GM23338 (cell line): ENCODE results near the gene SPECC1. TPM values are rescaled to one million over a fixed set of nuclear protein-coding genes. Genes with fewer than 3 reads are reported as not detected.
A peak's percentile ranks its signal among the peaks of the same experiment; 100 is the strongest.

ENCODE experiments used
- ATAC-seq: fragments of 200-7000 bp; cut with Tn5 transposase; 3 replicates; pipeline ENCODE4 v1.9.1; 2020
- DNase-seq: peaks from one replicate; pipeline ENCODE4 v3.0.0-alpha.2; 2015; ENCODE audit warnings: low spot score
- H2AFZ ChIP-seq: fragments of 200-600 bp; sonication (generic); 2 replicates; pipeline ENCODE4 v1.8.0; 2016; ENCODE audit warnings: antibody characterized with exemption, mild to moderate bottlenecking, moderate library complexity
- H3F3A ChIP-seq: fragments of 200-600 bp; sonication (generic); replicated peaks from 2 replicates; pipeline ENCODE4 v1.8.0; 2017; ENCODE audit warnings: antibody characterized with exemption, mixed run types, low read depth
- H3K27ac ChIP-seq: fragments of 200-600 bp; sonication (generic); 2 replicates; pipeline ENCODE4 v1.6.1; 2016; ENCODE audit warnings: low read depth
- H3K27me3 ChIP-seq: fragments of 200-600 bp; sonication (generic); 2 replicates; pipeline ENCODE4 v1.8.0; 2016; ENCODE audit warnings: mild to moderate bottlenecking, mixed run types, moderate library complexity; ENCODE audit not compliant: insufficient read depth
- H3K36me3 ChIP-seq: fragments of 200-600 bp; sonication (generic); 2 replicates; pipeline ENCODE4 v1.8.0; 2016; ENCODE audit warnings: mild to moderate bottlenecking; ENCODE audit not compliant: insufficient read depth
- H3K4me1 ChIP-seq: fragments of 200-600 bp; sonication (generic); 2 replicates; pipeline ENCODE4 v1.8.0; 2016; ENCODE audit warnings: mild to moderate bottlenecking, moderate library complexity; ENCODE audit not compliant: insufficient read depth
- H3K4me2 ChIP-seq: fragments of 200-600 bp; sonication (generic); 2 replicates; pipeline ENCODE4 v1.7.1; 2017; ENCODE audit warnings: mixed run types
- H3K4me3 ChIP-seq: fragments of 200-600 bp; sonication (generic); 2 replicates; pipeline ENCODE4 v1.6.1; 2016; ENCODE audit warnings: mixed run types
- H3K79me2 ChIP-seq: fragments of 200-600 bp; sonication (generic); replicated peaks from 2 replicates; pipeline ENCODE4 v1.8.0; 2017; ENCODE audit warnings: mild to moderate bottlenecking; ENCODE audit not compliant: insufficient read depth
- H3K9me2 ChIP-seq: fragments of 200-600 bp; sonication (generic); 2 replicates; pipeline ENCODE4 v1.8.0; 2017; ENCODE audit not compliant: insufficient read depth
- H4K20me1 ChIP-seq: fragments of 200-600 bp; sonication (generic); replicated peaks from 2 replicates; pipeline ENCODE4 v1.8.0; 2017; ENCODE audit warnings: mild to moderate bottlenecking; ENCODE audit not compliant: insufficient read depth
- H3K27ac Mint-ChIP-seq: 2 replicates; pipeline ENCODE4 v1.8.0; 2020; ENCODE audit warnings: inconsistent platforms, mild to moderate bottlenecking, moderate library complexity, mixed read lengths
- H3K27me3 Mint-ChIP-seq: 3 replicates; pipeline ENCODE4 v1.8.0; 2022; ENCODE audit warnings: low read depth, mild to moderate bottlenecking, moderate library complexity, mixed read lengths, inconsistent platforms; ENCODE audit not compliant: insufficient read depth, poor library complexity
- H3K36me3 Mint-ChIP-seq: 3 replicates; pipeline ENCODE4 v1.8.0; 2021; ENCODE audit warnings: low read depth, mild to moderate bottlenecking, inconsistent platforms, moderate library complexity, mixed read lengths
- H3K4me1 Mint-ChIP-seq: 3 replicates; pipeline ENCODE4 v1.8.0; 2020; ENCODE audit warnings: mild to moderate bottlenecking, inconsistent platforms, mixed read lengths
- H3K4me3 Mint-ChIP-seq: 3 replicates; pipeline ENCODE4 v1.8.0; 2021; ENCODE audit warnings: moderate library complexity, mild to moderate bottlenecking, inconsistent platforms, mixed read lengths
- H3K9me3 Mint-ChIP-seq: 3 replicates; pipeline ENCODE4 v1.8.0; 2020; ENCODE audit warnings: moderate library complexity, mild to moderate bottlenecking, inconsistent platforms, mixed read lengths
- CREB1 ChIP-seq: fragments of 250-450 bp; sonication (Bioruptor Pico); IDR thresholded peaks from 2 replicates; pipeline ENCODE4 v1.5.0; 2020; ENCODE audit warnings: low read depth, mild to moderate bottlenecking, moderate library complexity
- EZH2 ChIP-seq: fragments of 200-600 bp; sonication (generic); IDR thresholded peaks from one replicate; pipeline ENCODE4 v1.8.0; 2017; ENCODE audit warnings: antibody characterized with exemption, mild to moderate bottlenecking, low read depth; ENCODE audit not compliant: unreplicated experiment
- EZH2phosphoT487 ChIP-seq: fragments of 200-600 bp; sonication (generic); IDR thresholded peaks from one replicate; pipeline ENCODE4 v1.8.1; 2018; ENCODE audit warnings: antibody characterized with exemption; ENCODE audit not compliant: unreplicated experiment
- NANOG ChIP-seq: IDR thresholded peaks from 2 replicates; pipeline ENCODE4 v1.6.1; 2016; ENCODE audit warnings: antibody characterized with exemption, borderline replicate concordance
- POLR2AphosphoS5 ChIP-seq: IDR thresholded peaks from 2 replicates; pipeline ENCODE4 v1.6.1; 2016; ENCODE audit warnings: antibody characterized with exemption, low read depth
- STAT1 ChIP-seq: IDR thresholded peaks from one replicate; pipeline ENCODE4 v1.6.1; 2016; ENCODE audit warnings: antibody characterized with exemption; ENCODE audit not compliant: unreplicated experiment
- ZNF114 ChIP-seq: fragments of 250-450 bp; sonication (Bioruptor Pico); IDR thresholded peaks from 2 replicates; pipeline ENCODE4 v1.5.0; 2020; ENCODE audit warnings: mild to moderate bottlenecking, moderate library complexity
- ZNF331 ChIP-seq: fragments of 250-450 bp; sonication (Bioruptor Pico); IDR thresholded peaks from 2 replicates; pipeline ENCODE4 v1.5.0; 2020; ENCODE audit warnings: low read depth, mild to moderate bottlenecking, moderate library complexity
- polyA plus RNA-seq: library from polyadenylated mRNA; unstranded; fragments of >200 nt; fragmentation: Nextera tagmentation; extraction: Ambion mirVana; gene quantifications from 2 replicates; pipeline ENCODE4 v1.2.1, GENCODE V29; 2016
- total RNA-seq: library from RNA; depleted of rRNA; stranded (reverse); fragments of >200 nt; shearing (Covaris generic); gene quantifications from 2 replicates; pipeline ENCODE4 v1.2.3, GENCODE V29; 2014
- TF ChIP-seq, protein P1 (sequence below): fragments of 250-450 bp; sonication (Bioruptor Pico); IDR thresholded peaks from 2 replicates; pipeline ENCODE4 v1.5.0; 2020; ENCODE audit warnings: mild to moderate bottlenecking, moderate library complexity
- TF ChIP-seq, protein P2 (sequence below), 2 experiments: fragments of 200-600 bp in 1 of 2; sonication (generic) in 1 of 2; conservative IDR thresholded peaks; 2 replicates each; pipeline versions ENCODE4 v1.5.1 to v1.6.1; 2016 to 2017; ENCODE audit warnings: antibody characterized with exemption in 2 of 2, low read depth in 2 of 2, mild to moderate bottlenecking in 2 of 2, moderate library complexity in 1 of 2
- TF ChIP-seq, protein P3 (sequence below): IDR thresholded peaks from 2 replicates; pipeline ENCODE4 v1.6.1; 2016; ENCODE audit warnings: antibody characterized with exemption

The SPECC1 gene
- total and polyA plus RNA-seq, 2 experiments from 2014 or later: 42.6 to 101 TPM

DNA sequence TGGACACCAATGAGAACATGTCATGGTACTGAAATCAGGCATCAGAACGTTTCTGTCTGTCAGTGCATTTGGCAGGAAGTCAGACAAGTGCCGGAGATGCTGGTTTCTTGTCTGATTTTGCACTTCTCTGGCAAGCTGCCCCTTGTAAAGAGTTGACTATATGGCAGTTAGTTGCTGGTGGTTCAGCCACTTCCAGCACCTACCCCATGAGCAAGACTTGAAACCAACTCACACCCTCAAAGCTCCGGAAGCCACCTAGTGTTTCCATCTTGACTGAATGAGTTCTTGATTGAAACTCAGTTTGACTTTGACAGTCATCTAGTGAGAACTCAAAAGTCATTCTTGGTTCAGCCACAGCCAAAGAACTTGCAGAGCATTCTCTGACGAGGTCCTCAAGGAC lies 225.1 kb downstream of the SPECC1 start (continued):
- TF ChIP-seq, protein P1, sequence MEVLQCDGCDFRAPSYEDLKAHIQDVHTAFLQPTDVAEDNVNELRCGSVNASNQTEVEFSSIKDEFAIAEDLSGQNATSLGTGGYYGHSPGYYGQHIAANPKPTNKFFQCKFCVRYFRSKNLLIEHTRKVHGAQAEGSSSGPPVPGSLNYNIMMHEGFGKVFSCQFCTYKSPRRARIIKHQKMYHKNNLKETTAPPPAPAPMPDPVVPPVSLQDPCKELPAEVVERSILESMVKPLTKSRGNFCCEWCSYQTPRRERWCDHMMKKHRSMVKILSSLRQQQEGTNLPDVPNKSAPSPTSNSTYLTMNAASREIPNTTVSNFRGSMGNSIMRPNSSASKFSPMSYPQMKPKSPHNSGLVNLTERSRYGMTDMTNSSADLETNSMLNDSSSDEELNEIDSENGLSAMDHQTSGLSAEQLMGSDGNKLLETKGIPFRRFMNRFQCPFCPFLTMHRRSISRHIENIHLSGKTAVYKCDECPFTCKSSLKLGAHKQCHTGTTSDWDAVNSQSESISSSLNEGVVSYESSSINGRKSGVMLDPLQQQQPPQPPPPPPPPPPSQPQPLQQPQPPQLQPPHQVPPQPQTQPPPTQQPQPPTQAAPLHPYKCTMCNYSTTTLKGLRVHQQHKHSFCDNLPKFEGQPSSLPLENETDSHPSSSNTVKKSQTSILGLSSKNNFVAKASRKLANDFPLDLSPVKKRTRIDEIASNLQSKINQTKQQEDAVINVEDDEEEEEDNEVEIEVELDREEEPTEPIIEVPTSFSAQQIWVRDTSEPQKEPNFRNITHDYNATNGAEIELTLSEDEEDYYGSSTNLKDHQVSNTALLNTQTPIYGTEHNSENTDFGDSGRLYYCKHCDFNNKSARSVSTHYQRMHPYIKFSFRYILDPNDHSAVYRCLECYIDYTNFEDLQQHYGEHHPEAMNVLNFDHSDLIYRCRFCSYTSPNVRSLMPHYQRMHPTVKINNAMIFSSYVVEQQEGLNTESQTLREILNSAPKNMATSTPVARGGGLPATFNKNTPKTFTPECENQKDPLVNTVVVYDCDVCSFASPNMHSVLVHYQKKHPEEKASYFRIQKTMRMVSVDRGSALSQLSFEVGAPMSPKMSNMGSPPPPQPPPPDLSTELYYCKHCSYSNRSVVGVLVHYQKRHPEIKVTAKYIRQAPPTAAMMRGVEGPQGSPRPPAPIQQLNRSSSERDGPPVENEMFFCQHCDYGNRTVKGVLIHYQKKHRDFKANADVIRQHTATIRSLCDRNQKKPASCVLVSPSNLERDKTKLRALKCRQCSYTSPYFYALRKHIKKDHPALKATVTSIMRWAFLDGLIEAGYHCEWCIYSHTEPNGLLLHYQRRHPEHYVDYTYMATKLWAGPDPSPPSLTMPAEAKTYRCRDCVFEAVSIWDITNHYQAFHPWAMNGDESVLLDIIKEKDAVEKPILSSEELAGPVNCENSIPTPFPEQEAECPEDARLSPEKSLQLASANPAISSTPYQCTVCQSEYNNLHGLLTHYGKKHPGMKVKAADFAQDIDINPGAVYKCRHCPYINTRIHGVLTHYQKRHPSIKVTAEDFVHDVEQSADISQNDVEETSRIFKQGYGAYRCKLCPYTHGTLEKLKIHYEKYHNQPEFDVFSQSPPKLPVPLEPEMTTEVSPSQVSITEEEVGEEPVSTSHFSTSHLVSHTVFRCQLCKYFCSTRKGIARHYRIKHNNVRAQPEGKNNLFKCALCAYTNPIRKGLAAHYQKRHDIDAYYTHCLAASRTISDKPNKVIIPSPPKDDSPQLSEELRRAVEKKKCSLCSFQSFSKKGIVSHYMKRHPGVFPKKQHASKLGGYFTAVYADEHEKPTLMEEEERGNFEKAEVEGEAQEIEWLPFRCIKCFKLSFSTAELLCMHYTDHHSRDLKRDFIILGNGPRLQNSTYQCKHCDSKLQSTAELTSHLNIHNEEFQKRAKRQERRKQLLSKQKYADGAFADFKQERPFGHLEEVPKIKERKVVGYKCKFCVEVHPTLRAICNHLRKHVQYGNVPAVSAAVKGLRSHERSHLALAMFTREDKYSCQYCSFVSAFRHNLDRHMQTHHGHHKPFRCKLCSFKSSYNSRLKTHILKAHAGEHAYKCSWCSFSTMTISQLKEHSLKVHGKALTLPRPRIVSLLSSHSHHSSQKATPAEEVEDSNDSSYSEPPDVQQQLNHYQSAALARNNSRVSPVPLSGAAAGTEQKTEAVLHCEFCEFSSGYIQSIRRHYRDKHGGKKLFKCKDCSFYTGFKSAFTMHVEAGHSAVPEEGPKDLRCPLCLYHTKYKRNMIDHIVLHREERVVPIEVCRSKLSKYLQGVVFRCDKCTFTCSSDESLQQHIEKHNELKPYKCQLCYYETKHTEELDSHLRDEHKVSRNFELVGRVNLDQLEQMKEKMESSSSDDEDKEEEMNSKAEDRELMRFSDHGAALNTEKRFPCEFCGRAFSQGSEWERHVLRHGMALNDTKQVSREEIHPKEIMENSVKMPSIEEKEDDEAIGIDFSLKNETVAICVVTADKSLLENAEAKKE (CRISPR knock-in tag): no peak
- no peak for TF ChIP-seq POLR2AphosphoS5
- TF ChIP-seq EZH2: no peak
- no peak for TF ChIP-seq CREB1

DNA sequence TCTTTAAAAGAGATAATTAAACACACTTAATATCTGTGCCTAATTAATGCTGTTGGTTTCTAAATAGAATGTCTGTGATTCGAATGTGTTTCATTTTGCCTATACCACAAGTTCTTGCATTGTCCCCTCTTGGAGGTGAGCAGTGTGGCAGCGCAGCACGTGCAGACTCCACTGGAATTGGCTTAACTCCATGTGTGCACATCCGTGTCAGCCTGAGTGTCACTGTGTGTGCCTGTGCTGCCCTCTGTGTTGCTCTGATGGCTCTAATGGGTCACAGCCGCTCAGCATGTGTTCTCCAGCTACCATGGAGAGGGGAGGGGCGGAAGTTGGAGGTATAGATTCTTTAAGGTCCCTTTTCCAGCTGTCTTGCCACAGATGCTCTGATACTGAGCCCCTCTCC lies 226.6 kb downstream of the SPECC1 start:
- no peak for DNase-seq
- Mint-ChIP-seq H3K9me3 (no peaks in the 10 kb centered on the region), H3K27ac (no peak overlapping the region), H3K27me3 (no peaks in the 10 kb centered on the region), H3K4me3 (no peak overlapping the region), H3K4me1 (peaks cover 10% of the 10 kb centered on the region), H3K36me3 (peaks cover 52% of the 10 kb centered on the region)
- Histone ChIP-seq H2AFZ (no peak overlapping the region), H3K4me3 (no peak overlapping the region), H3K27ac (peak overlapping the region; percentile 26; the same call in 1 of the 2 replicates), H3K4me1 (no peaks in the 10 kb centered on the region), H3K9me2 (no peaks in the 10 kb centered on the region), H3K4me2 (no peak overlapping the region), H4K20me1 (peaks cover 10% of the 10 kb centered on the region; the same call in 1 of the 2 replicates), H3K27me3 (no peaks in the 10 kb centered on the region), H3K36me3 (peaks cover 19% of the 10 kb centered on the region), H3K79me2 (no peaks in the 10 kb centered on the region), H3F3A (0 out of 2 replicates have a peak, but pooled peaks cover 4% of the 10 kb centered on the region)
- no peak for ATAC-seq
- TF ChIP-seq ZNF331 (CRISPR knock-in tag): no peak
- TF ChIP-seq ZNF114: no peak
- no peak for TF ChIP-seq POLR2AphosphoS5
- no peak for TF ChIP-seq NANOG
- no peak for TF ChIP-seq STAT1
- TF ChIP-seq, protein P2, sequence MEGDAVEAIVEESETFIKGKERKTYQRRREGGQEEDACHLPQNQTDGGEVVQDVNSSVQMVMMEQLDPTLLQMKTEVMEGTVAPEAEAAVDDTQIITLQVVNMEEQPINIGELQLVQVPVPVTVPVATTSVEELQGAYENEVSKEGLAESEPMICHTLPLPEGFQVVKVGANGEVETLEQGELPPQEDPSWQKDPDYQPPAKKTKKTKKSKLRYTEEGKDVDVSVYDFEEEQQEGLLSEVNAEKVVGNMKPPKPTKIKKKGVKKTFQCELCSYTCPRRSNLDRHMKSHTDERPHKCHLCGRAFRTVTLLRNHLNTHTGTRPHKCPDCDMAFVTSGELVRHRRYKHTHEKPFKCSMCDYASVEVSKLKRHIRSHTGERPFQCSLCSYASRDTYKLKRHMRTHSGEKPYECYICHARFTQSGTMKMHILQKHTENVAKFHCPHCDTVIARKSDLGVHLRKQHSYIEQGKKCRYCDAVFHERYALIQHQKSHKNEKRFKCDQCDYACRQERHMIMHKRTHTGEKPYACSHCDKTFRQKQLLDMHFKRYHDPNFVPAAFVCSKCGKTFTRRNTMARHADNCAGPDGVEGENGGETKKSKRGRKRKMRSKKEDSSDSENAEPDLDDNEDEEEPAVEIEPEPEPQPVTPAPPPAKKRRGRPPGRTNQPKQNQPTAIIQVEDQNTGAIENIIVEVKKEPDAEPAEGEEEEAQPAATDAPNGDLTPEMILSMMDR (conservative IDR thresholded peaks at IDR 0.05; ENCODE audit: low read depth in 2 of 2): no peak
- TF ChIP-seq EZH2phosphoT487: no peak
- TF ChIP-seq, protein P3, sequence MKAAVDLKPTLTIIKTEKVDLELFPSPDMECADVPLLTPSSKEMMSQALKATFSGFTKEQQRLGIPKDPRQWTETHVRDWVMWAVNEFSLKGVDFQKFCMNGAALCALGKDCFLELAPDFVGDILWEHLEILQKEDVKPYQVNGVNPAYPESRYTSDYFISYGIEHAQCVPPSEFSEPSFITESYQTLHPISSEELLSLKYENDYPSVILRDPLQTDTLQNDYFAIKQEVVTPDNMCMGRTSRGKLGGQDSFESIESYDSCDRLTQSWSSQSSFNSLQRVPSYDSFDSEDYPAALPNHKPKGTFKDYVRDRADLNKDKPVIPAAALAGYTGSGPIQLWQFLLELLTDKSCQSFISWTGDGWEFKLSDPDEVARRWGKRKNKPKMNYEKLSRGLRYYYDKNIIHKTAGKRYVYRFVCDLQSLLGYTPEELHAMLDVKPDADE: no peak
